NCI-H345 (cell line): ENCODE measurements around the gene ATP2B2.

Source experiments
- DNase-seq: peaks from one replicate; lab custom pipeline; 2025; lab: John Stamatoyannopoulos, UW

ATP2B2 gene

GRCh38 chr3:10510743-10511432, 5.5 kb upstream of the ATP2B2 start:
- no peak for DNase-seq

GRCh38 chr3:10510086-10510742, 4.8 kb upstream of the ATP2B2 start:
- DNase-seq: no peak

- no peak for DNase-seq
Measured at GRCh38 chr3:10509325-10509724, 3.9 kb upstream of the ATP2B2 start.

- no peak for DNase-seq
Measured at GRCh38 chr3:10508619-10509260, 3.4 kb upstream of the ATP2B2 start.

GRCh38 chr3:10508235-10508618, 2.8 kb upstream of the ATP2B2 start:
- DNase-seq: no peak

- no peak for DNase-seq
Measured at GRCh38 chr3:10507331-10507730, 1.9 kb upstream of the ATP2B2 start.

- no peak for DNase-seq
Measured at GRCh38 chr3:10506696-10507095, 1.3 kb upstream of the ATP2B2 start.

GRCh38 chr3:10505791-10506585, 602 bp upstream of the ATP2B2 start:
- no peak for DNase-seq

GRCh38 chr3:10504171-10505049, 976 bp downstream of the ATP2B2 start:
- DNase-seq: no peak

GRCh38 chr3:10503217-10503796, 2.1 kb downstream of the ATP2B2 start:
- DNase-seq: no peak

GRCh38 chr3:10502185-10502880, 3.1 kb downstream of the ATP2B2 start:
- no peak for DNase-seq

GRCh38 chr3:10501664-10502052, 3.7 kb downstream of the ATP2B2 start:
- no peak for DNase-seq

GRCh38 chr3:10500717-10501663, 4.4 kb downstream of the ATP2B2 start:
- no peak for DNase-seq

- DNase-seq: no peak
Measured at GRCh38 chr3:10498271-10498670, 7.1 kb downstream of the ATP2B2 start.

- no peak for DNase-seq
Measured at GRCh38 chr3:10497439-10497838, 7.9 kb downstream of the ATP2B2 start.

GRCh38 chr3:10496121-10496863, 9.1 kb downstream of the ATP2B2 start:
- DNase-seq: no peak

- DNase-seq: no peak
Measured at GRCh38 chr3:10495614-10496013, 9.8 kb downstream of the ATP2B2 start.

GRCh38 chr3:10495003-10495402, 10.4 kb downstream of the ATP2B2 start:
- no peak for DNase-seq

- DNase-seq: no peak
Measured at GRCh38 chr3:10494180-10494579, 11.2 kb downstream of the ATP2B2 start.
